H9 (cell line): ENCODE results near the gene TMBIM1. TPM values are rescaled to one million over a fixed set of nuclear protein-coding genes. Genes with fewer than 3 reads are reported as not detected.

ENCODE experiments used
- DNase-seq: peaks from one replicate; pipeline ENCODE4 v3.0.0-alpha.2; 2017
- H2AFZ ChIP-seq: one replicate; pipeline ENCODE4 v1.6.1; 2013; ENCODE audit warnings: mild to moderate bottlenecking, low read length, control low read depth, moderate library complexity
- H2AK5ac ChIP-seq: 2 replicates; pipeline ENCODE4 v1.6.1; 2013; ENCODE audit warnings: low read length, control low read depth, mixed read lengths; ENCODE audit not compliant: insufficient read length
- H2BK120ac ChIP-seq: one replicate; pipeline ENCODE4 v1.6.1; 2013; ENCODE audit warnings: low read depth, mild to moderate bottlenecking, low read length, control low read depth, inconsistent platforms; ENCODE audit not compliant: poor library complexity, severe bottlenecking
- H2BK12ac ChIP-seq: 2 replicates; pipeline ENCODE4 v1.6.1; 2013; ENCODE audit warnings: low read length, control low read depth, mixed read lengths, low read depth; ENCODE audit not compliant: insufficient read length
- H2BK15ac ChIP-seq: 2 replicates; pipeline ENCODE4 v1.6.1; 2013; ENCODE audit warnings: low read depth, low read length, control low read depth
- H2BK20ac ChIP-seq: one replicate; pipeline ENCODE4 v1.6.1; 2013; ENCODE audit warnings: low read depth, mild to moderate bottlenecking, low read length, control low read depth, inconsistent platforms; ENCODE audit not compliant: poor library complexity, severe bottlenecking
- H2BK5ac ChIP-seq: 2 replicates; pipeline ENCODE4 v1.6.1; 2013; ENCODE audit warnings: low read length, control low read depth, mixed read lengths; ENCODE audit not compliant: insufficient read length
- H3K14ac ChIP-seq: 2 replicates; pipeline ENCODE4 v1.6.1; 2013; ENCODE audit warnings: low read length, control low read depth; ENCODE audit not compliant: insufficient read depth
- H3K18ac ChIP-seq: 2 replicates; pipeline ENCODE4 v1.6.1; 2013; ENCODE audit warnings: low read depth, mild to moderate bottlenecking, mixed read lengths, low read length, control low read depth; ENCODE audit not compliant: insufficient read length
- H3K23ac ChIP-seq: 2 replicates; pipeline ENCODE4 v1.6.1; 2013; ENCODE audit warnings: low read length, control low read depth, mixed read lengths, low read depth; ENCODE audit not compliant: insufficient read length
- H3K23me2 ChIP-seq: 2 replicates; pipeline ENCODE4 v1.6.1; 2013; ENCODE audit warnings: low read depth, mild to moderate bottlenecking, mixed read lengths, low read length, control low read depth; ENCODE audit not compliant: insufficient read length, poor library complexity, severe bottlenecking
- H3K27ac ChIP-seq: 2 replicates; pipeline ENCODE4 v1.5.1; 2013; ENCODE audit warnings: low read length, control low read depth, mixed read lengths, low read depth; ENCODE audit not compliant: insufficient read length
- H3K27me3 ChIP-seq: 2 replicates; pipeline ENCODE4 v1.6.1; 2013; ENCODE audit warnings: low read length, control low read depth, inconsistent platforms; ENCODE audit not compliant: insufficient read depth
- H3K4ac ChIP-seq: 2 replicates; pipeline ENCODE4 v1.6.1; 2013; ENCODE audit warnings: low read depth, mild to moderate bottlenecking, control low read depth, inconsistent platforms, low read length, moderate library complexity
- H3K4me1 ChIP-seq: 2 replicates; pipeline ENCODE4 v1.6.1; 2013; ENCODE audit warnings: low read length, control low read depth, inconsistent platforms; ENCODE audit not compliant: insufficient read depth
- H3K4me2 ChIP-seq: 2 replicates; pipeline ENCODE4 v1.6.1; 2013; ENCODE audit warnings: low read length, control low read depth, mixed read lengths; ENCODE audit not compliant: insufficient read length, insufficient read depth
- H3K56ac ChIP-seq: 2 replicates; pipeline ENCODE4 v1.6.1; 2013; ENCODE audit warnings: low read depth, mild to moderate bottlenecking, mixed read lengths, low read length, control low read depth; ENCODE audit not compliant: insufficient read length
- H3K79me1 ChIP-seq: 2 replicates; pipeline ENCODE4 v1.6.1; 2013; ENCODE audit warnings: low read depth, mild to moderate bottlenecking, moderate library complexity, low read length, control low read depth, inconsistent platforms; ENCODE audit not compliant: insufficient read depth, poor library complexity, severe bottlenecking
- H3K79me2 ChIP-seq: 2 replicates; pipeline ENCODE4 v1.6.1; 2013; ENCODE audit warnings: low read length, control low read depth, inconsistent platforms; ENCODE audit not compliant: insufficient read depth
- H3K9ac ChIP-seq: 2 replicates; pipeline ENCODE4 v1.6.1; 2013; ENCODE audit warnings: low read length, control low read depth, mixed read lengths; ENCODE audit not compliant: insufficient read length; ENCODE audit errors: extremely low read depth
- H3K9me3 ChIP-seq: one replicate; pipeline ENCODE4 v1.6.1; 2013; ENCODE audit warnings: low read depth, low read length, inconsistent platforms; ENCODE audit not compliant: control insufficient read depth
- H3T11ph ChIP-seq: one replicate; pipeline ENCODE4 v1.6.1; 2013; ENCODE audit warnings: mild to moderate bottlenecking, low read length, control low read depth, inconsistent platforms
- H4K20me1 ChIP-seq: one replicate; pipeline ENCODE4 v1.6.1; 2013; ENCODE audit not compliant: control insufficient read depth, insufficient read length, insufficient read depth
- H4K5ac ChIP-seq: 2 replicates; pipeline ENCODE4 v1.6.1; 2013; ENCODE audit warnings: low read depth, mild to moderate bottlenecking, mixed read lengths, low read length, control low read depth; ENCODE audit not compliant: insufficient read length
- H4K8ac ChIP-seq: replicated peaks from 2 replicates; pipeline ENCODE4 v1.6.1; 2013; ENCODE audit warnings: low read length, control low read depth, mixed read lengths, low read depth; ENCODE audit not compliant: insufficient read length
- H4K91ac ChIP-seq: 2 replicates; pipeline ENCODE4 v1.6.1; 2013; ENCODE audit warnings: low read depth, mild to moderate bottlenecking, moderate library complexity, mixed read lengths, low read length, control low read depth; ENCODE audit not compliant: insufficient read length
- H3K27ac Mint-ChIP-seq, 3 experiments: 2 replicates in 2 of 3; 3 replicates in 1 of 3; pipeline ENCODE4 v1.8.0; 2020 to 2021; ENCODE audit warnings: mixed read lengths in 3 of 3, mild to moderate bottlenecking in 1 of 3, moderate library complexity in 1 of 3
- H3K27me3 Mint-ChIP-seq: 2 replicates; pipeline ENCODE4 v1.8.0; 2021; ENCODE audit warnings: low read depth, mild to moderate bottlenecking, moderate library complexity, mixed read lengths
- H3K36me3 Mint-ChIP-seq, 3 experiments: 2 replicates in 2 of 3; 3 replicates in 1 of 3; pipeline ENCODE4 v1.8.0; 2020 to 2021; ENCODE audit warnings: low read depth in 3 of 3, mixed read lengths in 3 of 3; ENCODE audit not compliant: insufficient read depth in 1 of 3
- H3K4me1 Mint-ChIP-seq, 2 experiments: 2 replicates each; pipeline ENCODE4 v1.8.0; 2020; ENCODE audit warnings: mixed read lengths in 2 of 2
- H3K4me3 Mint-ChIP-seq, 2 experiments: 2 replicates in 1 of 2; 3 replicates in 1 of 2; pipeline ENCODE4 v1.8.0; 2020 to 2021; ENCODE audit warnings: mild to moderate bottlenecking in 2 of 2, mixed read lengths in 2 of 2, moderate library complexity in 1 of 2
- H3K9me3 Mint-ChIP-seq, 2 experiments: 2 replicates in 1 of 2; 3 replicates in 1 of 2; pipeline ENCODE4 v1.8.0; 2020; ENCODE audit warnings: mild to moderate bottlenecking in 2 of 2, mixed read lengths in 2 of 2, moderate library complexity in 1 of 2
- CTCF ChIP-seq: fragments of 200-600 bp; sonication (generic); conservative IDR thresholded peaks from 3 replicates; pipeline ENCODE4 v1.8.0; 2021; ENCODE audit warnings: antibody characterized with exemption, mild to moderate bottlenecking
- WGBS: extraction: QIAGEN DNeasy Blood & Tissue Kit; methylation state at CpG from one replicate; pipeline ENCODE4 v1.1.7; 2013; ENCODE audit warnings: missing lambda C conversion rate, low lambda C conversion rate, mixed read lengths; ENCODE audit not compliant: insufficient read length; ENCODE audit errors: extremely low coverage; 5-methylcytosine and 5-hydroxymethylcytosine counted together
- total RNA-seq: library from RNA; stranded (reverse); gene quantifications from 2 replicates; pipeline ENCODE4 v1.2.1, GENCODE V29; 2021

The TMBIM1 gene
- total RNA-seq, 1 experiment from 2014 or later, result 17.4 TPM

- no peak overlapping the region for H3K4me3 Mint-ChIP-seq
- H3K9ac ChIP-seq, result no peak overlapping the region
- no peaks in the 10 kb centered on the region for H4K20me1 ChIP-seq
- H2AK5ac ChIP-seq, result no peak overlapping the region
- H2BK5ac ChIP-seq, result no peak overlapping the region
- H3T11ph ChIP-seq, result no peak overlapping the region
- no peak overlapping the region for H2AFZ ChIP-seq
- H2BK120ac ChIP-seq, result no peak overlapping the region
- H3K27me3 ChIP-seq, result no peaks in the 10 kb centered on the region
- no peak overlapping the region for H3K27ac Mint-ChIP-seq
- no peak overlapping the region for H3K4me2 ChIP-seq
- no peak overlapping the region for H4K91ac ChIP-seq
- H2BK12ac ChIP-seq, result no peak overlapping the region
- peaks cover 44 to 89% (median 78%) of the 10 kb centered on the region in 3 experiments for H3K36me3 Mint-ChIP-seq
- H3K14ac ChIP-seq, result no peak overlapping the region
- no peak overlapping the region for H3K18ac ChIP-seq
- no peak for DNase-seq
- no peaks in the 10 kb centered on the region for H3K9me3 ChIP-seq
- H3K23ac ChIP-seq, result no peak overlapping the region
- H4K5ac ChIP-seq, result no peak overlapping the region
- no peaks in the 10 kb centered on the region for H3K4me1 Mint-ChIP-seq
- H3K27ac ChIP-seq, result no peak overlapping the region
- no CpG with 5 or more reads among the region's 4 CpGs for WGBS
- H3K23me2 ChIP-seq, result no peaks in the 10 kb centered on the region
- no peaks in the 10 kb centered on the region for H3K79me2 ChIP-seq
- no peak overlapping the region for H3K56ac ChIP-seq
- no peaks in the 10 kb centered on the region for H3K27me3 Mint-ChIP-seq
- H2BK20ac ChIP-seq, result no peak overlapping the region
- H3K4ac ChIP-seq, result no peak overlapping the region
- H3K79me1 ChIP-seq, result no peaks in the 10 kb centered on the region
- H3K9me3 Mint-ChIP-seq, result no peaks in the 10 kb centered on the region
- H3K4me1 ChIP-seq, result no peaks in the 10 kb centered on the region
- no peak overlapping the region for H4K8ac ChIP-seq
- no peak overlapping the region for H2BK15ac ChIP-seq
- TF ChIP-seq CTCF, result no peak
These were observed 58.8 kb downstream of the TMBIM1 start for GRCh38 chr2:218233543-218233942.
